AG09309 (cell line): ENCODE measurements around the gene PDE9A.

ENCODE experiments used
- DNase-seq: peaks from one replicate; pipeline ENCODE4 v3.0.0-alpha.2; 2010; ENCODE audit warnings: low read depth
- H3K4me3 ChIP-seq: 2 replicates; pipeline ENCODE4 v1.5.1; 2011; ENCODE audit warnings: mild to moderate bottlenecking, low read depth, low read length, moderate library complexity; ENCODE audit not compliant: control insufficient read depth
- CTCF ChIP-seq: IDR thresholded peaks from 2 replicates; pipeline ENCODE4 v1.5.1; 2011; ENCODE audit warnings: mild to moderate bottlenecking, low read depth, low read length, inconsistent platforms; ENCODE audit not compliant: insufficient read depth, control insufficient read depth; ENCODE audit errors: missing control alignments

Gene PDE9A

GRCh38 chr21:42616941-42617340 is 36.5 kb upstream of the PDE9A start:
- DNase-seq = no peak
- H3K4me3 ChIP-seq = no peak overlapping the region
- no peak for TF ChIP-seq CTCF

GRCh38 chr21:42617486-42617885 is 35.9 kb upstream of the PDE9A start:
- TF ChIP-seq CTCF = no peak
- no peak for DNase-seq
- H3K4me3 ChIP-seq = no peak overlapping the region

- TF ChIP-seq CTCF = no peak
- no peak for DNase-seq
Observed at GRCh38 chr21:42618707-42619102, 34.7 kb upstream of the PDE9A start.

GRCh38 chr21:42619166-42619565 is 34.3 kb upstream of the PDE9A start:
- no peak for DNase-seq
- no peak overlapping the region for H3K4me3 ChIP-seq
- TF ChIP-seq CTCF = no peak

More at GRCh38 chr21:42618707-42619102, 34.7 kb upstream of the PDE9A start:
- no peak overlapping the region for H3K4me3 ChIP-seq

- no peak overlapping the region for H3K4me3 ChIP-seq
- TF ChIP-seq CTCF = no peak
- no peak for DNase-seq
Observed at GRCh38 chr21:42619841-42620240, 33.6 kb upstream of the PDE9A start.

- no peak for DNase-seq
- no peak overlapping the region for H3K4me3 ChIP-seq
- TF ChIP-seq CTCF = no peak
Observed at GRCh38 chr21:42621166-42621818, 32.1 kb upstream of the PDE9A start.

- H3K4me3 ChIP-seq = no peak overlapping the region
- DNase-seq = no peak
- TF ChIP-seq CTCF = no peak
Observed at GRCh38 chr21:42621819-42622177, 31.6 kb upstream of the PDE9A start.
